Spleen (tissue), 11 donors: Measurements from ENCODE around the gene ASAP2. TPM values are rescaled to one million over a fixed set of nuclear protein-coding genes. Genes with fewer than 3 reads are reported as not detected.
A peak's percentile ranks its signal among the peaks of the same experiment; 100 is the strongest.

ENCODE experiments used
- DNase-seq: peaks from one replicate; pipeline ENCODE4 v3.0.0-alpha.2; 2020
- H3K27ac ChIP-seq, 8 donors: fragments of 200-600 bp; sonication (generic) in 7 of 8; 1 replicate in 4 of 8; 2 replicates in 4 of 8; pipeline versions ENCODE4 v1.5.0 to v1.8.0; 2016 to 2021; ENCODE audit warnings: inconsistent platforms in 4 of 8, mild to moderate bottlenecking in 4 of 8, moderate library complexity in 1 of 8
- H3K27me3 ChIP-seq, 7 donors: fragments of 200-600 bp; sonication (generic) in 6 of 7; replicated peaks in 1 of 7; 1 replicate in 4 of 7; 2 replicates in 3 of 7; pipeline versions ENCODE4 v1.5.0 to v1.8.0; 2016 to 2021; ENCODE audit warnings: inconsistent platforms in 3 of 7, mild to moderate bottlenecking in 1 of 7
- H3K36me3 ChIP-seq, 6 donors: fragments of 200-600 bp; sonication (generic) in 5 of 6; 1 replicate in 4 of 6; 2 replicates in 2 of 6; pipeline versions ENCODE4 v1.5.0 to v1.8.0; 2016 to 2021; ENCODE audit warnings: inconsistent platforms in 2 of 6
- H3K4me1 ChIP-seq, 6 donors: fragments of 200-600 bp; sonication (generic) in 5 of 6; 1 replicate in 3 of 6; 2 replicates in 3 of 6; pipeline versions ENCODE4 v1.5.0 to v1.8.0; 2016 to 2021; ENCODE audit warnings: inconsistent platforms in 3 of 6
- H3K4me3 ChIP-seq, 8 donors: fragments of 200-600 bp; sonication (generic) in 7 of 8; 1 replicate in 4 of 8; 2 replicates in 4 of 8; pipeline versions ENCODE4 v1.5.0 to v1.8.0; 2016 to 2021; ENCODE audit warnings: inconsistent platforms in 4 of 8, mild to moderate bottlenecking in 4 of 8, moderate library complexity in 2 of 8
- H3K9me3 ChIP-seq, 8 donors: fragments of 200-600 bp; sonication (generic) in 7 of 8; 1 replicate in 4 of 8; 2 replicates in 4 of 8; pipeline versions ENCODE4 v1.5.0 to v1.8.0; 2016 to 2021; ENCODE audit warnings: inconsistent platforms in 4 of 8
- CTCF ChIP-seq, 11 experiments: fragments of 200-600 bp in 7 of 11; fragments of 450-650 bp in 4 of 11; sonication (generic) in 4 of 11; IDR thresholded peaks in 8 of 11; conservative IDR thresholded peaks in 3 of 11; 1 replicate in 7 of 11; 2 replicates in 4 of 11; pipeline versions ENCODE4 v1.4.0 to v1.8.0; 2016 to 2021; ENCODE audit warnings: antibody characterized with exemption in 11 of 11, inconsistent platforms in 4 of 11, mild to moderate bottlenecking in 1 of 11
- POLR2A ChIP-seq, 3 donors: fragments of 450-650 bp; IDR thresholded peaks; one replicate each; pipeline ENCODE4 v1.5.1; 2017; ENCODE audit warnings: antibody characterized with exemption in 3 of 3, mild to moderate bottlenecking in 1 of 3
- POLR2AphosphoS5 ChIP-seq, 3 donors: sonication (generic); formaldehyde crosslinking; IDR thresholded peaks; one replicate each; pipeline ENCODE4 v1.5.1; 2017; ENCODE audit warnings: antibody characterized with exemption in 3 of 3
- WGBS, 5 donors: extraction: QIAGEN DNeasy Blood & Tissue Kit in 3 of 5; methylation state at CpG; one replicate each; pipeline versions ENCODE4 v1.1.5 to v1.1.7; 2013 to 2018; 5-methylcytosine and 5-hydroxymethylcytosine counted together
- intact Hi-C: fragments of 100-400 bp; cut with DNase I; formaldehyde crosslinking; loops from one replicate; pipeline ENCODE4 v1.15.0; 2023; ENCODE audit warnings: low total_unique reads
- polyA plus RNA-seq, 3 donors: library from polyadenylated mRNA; stranded (reverse); fragments of 200-250 nt; gene quantifications; one replicate each; pipeline ENCODE4 v1.2.1, GENCODE V29; 2013
- total RNA-seq, 7 donors: library from RNA; depleted of rRNA in 3 of 7; stranded (reverse); fragments of >200 nt in 3 of 7; fragmentation: NEBNext Ultra II Directional in 4 of 7; extraction: Animal tissue kit (Norgen Biotek cat#: 25700) in 4 of 7; gene quantifications; one replicate each; pipeline versions ENCODE4 v1.1.0 to v1.2.1, GENCODE V29; 2016 to 2021
- donor health status: healthy with polysubstance abuse.
- donor health status: DM: no; HTN: no; CAD: no; lungs with moderate emphysema.
- donor health status: DM: no; HTN: no; CAD: no.
- donor health status: Bipolar disorder and iron deficiency.
- donor health status: healthy.
- donor health status: DM: no; HTN: no; CAD: no.
- donor health status: DM: yes; HTN: yes; CAD: no.

Gene ASAP2
- total and polyA plus RNA-seq, 10 donors = 0.93 to 3.0 (median 2.2) TPM

DNA sequence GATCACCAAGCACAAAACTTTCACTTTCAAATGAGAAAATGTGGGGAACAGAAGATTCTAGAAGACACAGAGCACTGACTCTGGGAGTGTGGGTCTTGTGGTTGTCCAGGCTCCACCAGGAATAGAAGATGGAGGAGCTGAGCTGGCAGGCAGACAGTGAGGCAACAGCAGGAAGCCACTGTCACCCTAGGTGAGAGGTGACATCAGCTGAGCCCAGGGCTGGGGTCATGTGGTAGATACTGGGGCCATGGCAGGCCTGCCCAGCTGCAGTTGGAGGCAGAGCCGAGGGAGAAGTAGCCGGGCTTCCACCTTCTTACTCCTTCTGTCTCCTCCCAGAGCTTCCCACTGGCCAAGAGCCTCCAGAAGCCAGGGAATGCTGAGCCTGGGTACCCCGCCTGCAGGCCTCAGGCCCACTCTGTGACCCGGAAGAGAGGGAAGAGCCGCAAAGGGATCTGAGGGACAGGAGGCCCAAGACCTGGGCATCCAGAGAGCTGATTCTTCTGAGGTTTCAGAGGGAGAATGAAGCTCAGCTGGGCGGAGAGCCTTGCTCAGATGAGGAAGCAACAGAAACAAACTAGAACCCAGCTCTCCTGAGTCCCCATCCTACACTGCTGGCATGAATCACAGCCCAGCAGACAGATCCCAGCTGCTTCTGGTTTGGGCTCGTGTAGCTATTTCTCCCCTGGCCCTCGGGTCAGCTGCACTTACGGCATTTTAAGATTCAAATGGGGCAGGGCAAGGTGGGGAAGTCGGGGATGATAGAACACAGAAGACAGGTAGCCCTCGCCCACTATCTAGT, 39.8 kb upstream of the ASAP2 start:
- intact Hi-C loops = no loop called here
- peaks cover 0 to 6% (median 0%) of the 10 kb centered on the region in 6 donors for H3K4me1 ChIP-seq
- no peaks in the 10 kb centered on the region for H3K36me3 ChIP-seq
- TF ChIP-seq POLR2AphosphoS5 (IDR thresholded peaks at IDR 0.05) = no peak
- TF ChIP-seq CTCF (IDR thresholded peaks at IDR 0.05 in 8 of 11, conservative IDR thresholded peaks at IDR 0.05 in 3 of 11) = no peak
- no peak overlapping the region for H3K4me3 ChIP-seq
- no peak overlapping the region for H3K27ac ChIP-seq
- no peak for DNase-seq
- H3K9me3 ChIP-seq = no peaks in the 10 kb centered on the region
- 76 to 88% (median 87%) methylated on average over 9 to 11 of the region's 11 CpGs for WGBS, 5 donors
- H3K27me3 ChIP-seq = peaks cover 0 to 36% (median 0%) of the 10 kb centered on the region in 7 donors

DNA sequence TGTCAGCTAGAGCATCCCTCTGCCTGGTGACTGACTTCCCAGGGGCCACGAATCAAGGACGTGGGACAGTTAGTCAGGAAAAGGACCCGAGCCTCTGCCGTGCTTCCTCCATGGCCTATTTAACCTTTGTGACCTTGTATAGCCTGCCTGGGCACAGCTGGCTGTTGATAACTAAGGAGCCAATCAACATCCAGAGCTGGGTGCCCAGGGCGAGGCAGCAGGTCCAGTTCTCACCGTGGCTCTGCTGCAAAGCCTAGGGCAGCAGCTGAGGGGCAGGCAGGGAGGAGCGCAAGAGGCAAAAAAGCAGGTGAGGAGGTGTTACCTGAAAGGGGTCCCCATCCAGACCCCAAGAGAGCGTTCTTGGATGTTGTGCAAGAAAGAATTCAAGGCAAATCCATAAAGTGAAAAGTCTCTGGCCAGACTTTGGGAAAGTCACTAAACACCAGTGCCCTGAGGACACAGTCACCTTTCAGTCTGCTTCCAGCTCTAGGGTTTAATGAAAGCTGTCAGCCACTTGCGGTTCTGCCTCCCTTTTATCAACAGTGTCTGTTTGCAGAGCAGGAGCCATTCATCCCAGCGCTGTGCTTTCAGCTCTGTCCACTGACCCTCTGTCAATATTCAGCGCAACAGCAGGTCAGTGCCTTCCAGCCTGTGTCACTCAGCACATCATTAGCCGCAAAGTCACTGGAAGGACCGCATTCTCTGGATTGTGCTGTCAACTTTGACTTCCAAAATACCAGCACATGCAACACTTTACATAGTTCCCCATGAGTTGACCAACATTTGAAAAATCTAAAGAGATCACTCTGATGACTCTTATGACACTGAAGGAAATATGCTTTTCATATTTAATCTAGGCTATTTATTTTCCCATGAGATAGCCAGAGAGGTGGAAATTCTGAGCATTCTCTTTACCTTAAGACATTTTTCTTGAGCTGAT, 38.6 kb upstream of the ASAP2 start:
- peak overlapping the region in 1 of 8 donors; percentile 58 for H3K27ac ChIP-seq
- DNase-seq = peak; percentile 56
- no peaks in the 10 kb centered on the region for H3K9me3 ChIP-seq

GRCh38 chr2:9168821-9169221, 37.8 kb upstream of the ASAP2 start:
- 72 to 84% (median 79%) methylated on average over 4 of the region's 4 CpGs for whole genome bisulfite sequencing, 5 donors
- intact Hi-C loops = no loop called here
- Histone ChIP-seq H3K36me3 (no peaks in the 10 kb centered on the region), H3K4me3 (no peak overlapping the region), H3K9me3 (no peaks in the 10 kb centered on the region), H3K4me1 (peaks cover 0 to 6% (median 0%) of the 10 kb centered on the region in 6 donors), H3K27me3 (peaks cover 0 to 40% (median 0%) of the 10 kb centered on the region in 7 donors), H3K27ac (peak overlapping the region in 2 of 8 donors; percentile 37 to 58)
- TF ChIP-seq POLR2A (IDR thresholded peaks at IDR 0.05) (no peak), POLR2AphosphoS5 (IDR thresholded peaks at IDR 0.05) (no peak), CTCF (IDR thresholded peaks at IDR 0.05 in 8 of 11, conservative IDR thresholded peaks at IDR 0.05 in 3 of 11) (no peak)
- DNase-seq = peak; percentile 62

More for the DNA sequence above, 38.6 kb upstream of the ASAP2 start:
- WGBS, 5 donors = 82 to 88% (median 84%) methylated on average over 13 of the region's 13 CpGs
- H3K4me1 ChIP-seq = peaks cover 0 to 6% (median 0%) of the 10 kb centered on the region in 6 donors
- H3K4me3 ChIP-seq = no peak overlapping the region
- no peak for TF ChIP-seq CTCF (IDR thresholded peaks at IDR 0.05 in 8 of 11, conservative IDR thresholded peaks at IDR 0.05 in 3 of 11)
- no peak for TF ChIP-seq POLR2A (IDR thresholded peaks at IDR 0.05)
- no peak for TF ChIP-seq POLR2AphosphoS5 (IDR thresholded peaks at IDR 0.05)
- peaks cover 0 to 41% (median 0%) of the 10 kb centered on the region in 7 donors for H3K27me3 ChIP-seq
- intact Hi-C loops = no loop called here
- H3K36me3 ChIP-seq = no peaks in the 10 kb centered on the region
